Measurements from ENCODE around the gene ROR2. TPM values are rescaled to one million over a fixed set of nuclear protein-coding genes. Genes with fewer than 3 reads are reported as not detected.

The ROR2 gene
- total RNA-seq, 4 donors from 2014 or later: 4.2 to 23.2 (median 11.2) TPM

DNA sequence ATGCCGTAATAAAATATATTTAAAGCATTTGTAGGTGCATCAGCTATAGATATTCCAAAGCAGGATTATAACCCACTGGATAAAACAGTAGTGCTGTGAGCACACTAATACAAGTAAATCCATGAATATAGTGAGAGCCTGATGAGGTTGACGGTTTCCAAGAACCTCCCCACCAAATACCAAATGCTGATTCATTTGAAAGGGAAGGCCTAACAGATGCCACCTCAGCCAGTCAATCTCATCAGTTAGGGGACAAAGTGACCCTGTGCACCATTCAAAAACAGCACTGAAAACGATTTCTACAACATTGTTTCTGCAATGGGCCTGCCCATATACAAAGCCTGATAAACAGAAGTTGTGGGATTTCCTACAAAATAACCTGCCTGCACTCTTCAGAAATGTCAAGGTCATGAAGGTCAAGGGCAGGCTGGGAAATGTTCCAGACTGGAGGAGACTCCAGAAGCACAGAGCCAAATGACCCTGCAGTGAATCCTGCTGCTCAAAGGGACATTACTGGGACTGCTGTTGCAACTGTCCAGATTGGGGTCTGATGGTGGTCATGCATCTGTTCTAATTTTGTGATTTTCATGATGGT lies 69.6 kb downstream of the ROR2 start:
- Histone ChIP-seq H3K27me3 (no peaks in the 10 kb centered on the region), H3K9me3 (no peaks in the 10 kb centered on the region), H3K4me1 (peaks cover 0 to 9% (median 6%) of the 10 kb centered on the region in 4 donors), H3K36me3 (no peaks in the 10 kb centered on the region), H3K4me3 (no peak overlapping the region), H3K27ac (peak overlapping the region in 1 of 4 donors; percentile 24)
- intact Hi-C loops (cut with DNase I; ENCODE audit: low total_unique reads): no loop called here
- in situ Hi-C loops (cut with MboI; ENCODE audit: low pct_ligation_motif_present in 1 of 4, low pct_unique_long_range_greater_than_20kb in 1 of 4, low sequenced_read_pairs in 3 of 4): no loop called here
- TF ChIP-seq POLR2AphosphoS5 (IDR thresholded peaks at IDR 0.05) (no peak), CTCF (IDR thresholded peaks at IDR 0.05) (no peak), EP300 (IDR thresholded peaks at IDR 0.05; ENCODE audit: low read depth) (no peak), POLR2A (IDR thresholded peaks at IDR 0.05) (no peak)
- no peak for DNase-seq
- 76% methylated on average over 3 of the region's 3 CpGs; no CpG with 5 or more reads in 1 of the 2 donors for WGBS, 2 donors (ENCODE audit: low coverage in 1 of 2)

DNA sequence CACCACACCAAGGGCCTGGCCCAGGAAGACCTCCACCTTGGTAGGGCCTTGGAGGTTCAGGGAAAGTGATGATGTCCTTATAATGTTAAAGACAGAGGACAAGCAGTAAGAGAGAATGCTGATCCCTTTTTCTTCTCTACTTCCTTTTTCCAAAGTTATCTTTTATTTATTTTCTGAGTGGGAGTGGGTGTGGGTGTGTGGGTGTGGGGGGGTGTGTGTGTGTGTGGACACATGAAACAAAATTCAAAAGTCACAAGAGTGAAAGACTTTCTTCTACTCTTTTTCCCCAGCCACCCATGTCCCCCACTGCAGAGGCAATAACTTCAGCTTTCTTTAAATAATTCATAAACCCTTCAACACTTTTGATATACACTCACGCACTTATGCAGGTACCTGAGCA lies 70.8 kb downstream of the ROR2 start:
- no peak overlapping the region for H3K27ac ChIP-seq

DNA sequence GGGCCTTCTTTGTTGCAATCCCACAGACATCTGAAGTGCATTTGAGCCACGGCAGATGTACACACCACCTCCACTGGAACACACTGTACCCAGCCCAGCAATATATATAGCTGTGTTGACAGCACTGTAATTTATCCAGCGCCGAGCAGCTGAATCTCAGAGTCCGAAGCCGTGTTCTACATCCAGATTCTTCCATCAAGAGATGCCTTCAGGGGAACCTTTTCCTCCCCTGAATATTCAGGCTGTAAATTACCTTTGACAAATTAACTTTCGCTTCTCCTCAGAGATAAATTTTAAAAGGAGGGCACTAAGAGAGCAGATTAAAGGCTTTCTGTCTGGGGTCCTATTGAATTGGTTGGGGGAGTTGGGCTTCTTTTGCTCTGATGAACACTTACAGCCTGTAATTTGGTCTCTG lies 76.4 kb downstream of the ROR2 start:
- H3K27ac ChIP-seq: peak overlapping the region; percentile 61 to 77 (median 72)
- intact Hi-C loops (cut with DNase I; ENCODE audit: low total_unique reads): no loop called here
- peak; percentile 28 for DNase-seq
- H3K4me3 ChIP-seq: no peak overlapping the region
- no peak for TF ChIP-seq CTCF (IDR thresholded peaks at IDR 0.05)
- peak; percentile 82 to 87 (median 83) for TF ChIP-seq POLR2AphosphoS5 (IDR thresholded peaks at IDR 0.05)
- TF ChIP-seq EP300 (IDR thresholded peaks at IDR 0.05; ENCODE audit: low read depth): peak; percentile 94
- no peak for TF ChIP-seq POLR2A (IDR thresholded peaks at IDR 0.05)
- in situ Hi-C loops (cut with MboI; ENCODE audit: low pct_ligation_motif_present in 1 of 4, low pct_unique_long_range_greater_than_20kb in 1 of 4, low sequenced_read_pairs in 3 of 4): no loop called here
- H3K36me3 ChIP-seq: no peaks in the 10 kb centered on the region
- no peaks in the 10 kb centered on the region for H3K27me3 ChIP-seq
- 67 to 87% methylated on average over 6 of the region's 6 CpGs for WGBS, 2 donors (ENCODE audit: low coverage in 1 of 2)
- peaks cover 0 to 21% (median 12%) of the 10 kb centered on the region in 4 donors for H3K4me1 ChIP-seq
- no peaks in the 10 kb centered on the region for H3K9me3 ChIP-seq

More for the DNA sequence above, 70.8 kb downstream of the ROR2 start:
- no peaks in the 10 kb centered on the region for H3K27me3 ChIP-seq
- DNase-seq: no peak
- intact Hi-C loops (cut with DNase I; ENCODE audit: low total_unique reads) (no loop called here), in situ Hi-C loops (cut with MboI; ENCODE audit: low pct_ligation_motif_present in 1 of 4, low pct_unique_long_range_greater_than_20kb in 1 of 4, low sequenced_read_pairs in 3 of 4) (no loop called here)
- WGBS, 2 donors (ENCODE audit: low coverage in 1 of 2): 90% methylated on average over 1 of the region's 1 CpG; no CpG with 5 or more reads in 1 of the 2 donors
- no peak overlapping the region for H3K4me3 ChIP-seq
- no peaks in the 10 kb centered on the region for H3K36me3 ChIP-seq
- peaks cover 0 to 6% (median 4%) of the 10 kb centered on the region in 4 donors for H3K4me1 ChIP-seq
- no peaks in the 10 kb centered on the region for H3K9me3 ChIP-seq
- TF ChIP-seq EP300 (IDR thresholded peaks at IDR 0.05; ENCODE audit: low read depth) (no peak), POLR2AphosphoS5 (IDR thresholded peaks at IDR 0.05) (no peak)

DNA sequence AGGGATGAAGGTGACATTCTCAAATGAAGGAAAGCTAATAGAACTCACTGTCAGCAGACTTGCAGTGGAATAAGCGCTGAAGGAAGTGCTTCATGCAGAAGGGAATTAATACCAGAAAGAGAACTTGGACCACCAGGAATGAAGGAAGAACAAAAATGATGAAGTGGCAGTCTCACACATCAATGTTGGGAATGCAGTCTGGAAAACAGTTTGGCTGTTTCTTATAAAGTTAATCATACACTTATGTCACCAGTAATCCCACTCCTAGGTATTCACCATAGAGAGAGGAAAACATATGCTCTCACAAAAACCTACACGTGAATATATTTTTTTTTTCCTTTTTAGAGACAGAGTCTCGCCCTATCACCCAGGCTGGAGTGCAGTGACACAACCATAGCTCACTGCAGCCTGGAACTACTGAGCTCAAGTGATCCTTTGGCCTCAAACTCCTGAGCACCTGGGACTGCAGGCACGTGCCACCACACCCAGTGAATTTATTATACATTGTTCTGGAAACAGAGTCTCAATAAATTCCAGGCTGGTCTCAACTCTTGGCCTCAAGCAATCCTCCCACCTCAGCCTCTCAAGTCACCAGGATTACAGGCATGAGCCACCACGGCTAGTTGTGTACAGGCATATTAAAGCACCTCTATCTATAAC lies 81.2 kb downstream of the ROR2 start:
- peak overlapping the region in 1 of 4 donors; percentile 14 for H3K27ac ChIP-seq
- no peaks in the 10 kb centered on the region for H3K9me3 ChIP-seq
- no peak for DNase-seq
- in situ Hi-C loops (cut with MboI; ENCODE audit: low pct_ligation_motif_present in 1 of 4, low pct_unique_long_range_greater_than_20kb in 1 of 4, low sequenced_read_pairs in 3 of 4): no loop called here
- no peak for TF ChIP-seq CTCF (IDR thresholded peaks at IDR 0.05)
- TF ChIP-seq POLR2AphosphoS5 (IDR thresholded peaks at IDR 0.05): no peak
- no peak for TF ChIP-seq EP300 (IDR thresholded peaks at IDR 0.05; ENCODE audit: low read depth)
- TF ChIP-seq POLR2A (IDR thresholded peaks at IDR 0.05): no peak
- intact Hi-C loops (cut with DNase I; ENCODE audit: low total_unique reads): no loop called here
- WGBS, 2 donors (ENCODE audit: low coverage in 1 of 2): 53 to 56% methylated on average over 4 to 5 of the region's 5 CpGs
- no peaks in the 10 kb centered on the region for H3K36me3 ChIP-seq
- no peak overlapping the region for H3K4me3 ChIP-seq
- peaks cover 0 to 17% (median 6%) of the 10 kb centered on the region in 4 donors for H3K4me1 ChIP-seq
- H3K27me3 ChIP-seq: no peaks in the 10 kb centered on the region
